GM18870 (cell line): ENCODE results near the gene FTO.

ENCODE experiments used
- ATAC-seq: cut with Tn5 transposase; IDR thresholded peaks from one replicate; pipeline ENCODE4 v1.9.1; 2021; ENCODE audit warnings: moderate library complexity; ENCODE audit not compliant: unreplicated experiment

FTO gene

GRCh38 chr16:53925107-53925410, 221.1 kb downstream of the FTO start:
- ATAC-seq: no peak

GRCh38 chr16:53925526-53925925, 221.6 kb downstream of the FTO start:
- ATAC-seq: no peak

- ATAC-seq: no peak
Measured at GRCh38 chr16:53926209-53926608, 222.3 kb downstream of the FTO start.

GRCh38 chr16:53932975-53933374, 229.0 kb downstream of the FTO start:
- ATAC-seq: no peak

- no peak for ATAC-seq
Measured at GRCh38 chr16:53933407-53933806, 229.5 kb downstream of the FTO start.

DNA sequence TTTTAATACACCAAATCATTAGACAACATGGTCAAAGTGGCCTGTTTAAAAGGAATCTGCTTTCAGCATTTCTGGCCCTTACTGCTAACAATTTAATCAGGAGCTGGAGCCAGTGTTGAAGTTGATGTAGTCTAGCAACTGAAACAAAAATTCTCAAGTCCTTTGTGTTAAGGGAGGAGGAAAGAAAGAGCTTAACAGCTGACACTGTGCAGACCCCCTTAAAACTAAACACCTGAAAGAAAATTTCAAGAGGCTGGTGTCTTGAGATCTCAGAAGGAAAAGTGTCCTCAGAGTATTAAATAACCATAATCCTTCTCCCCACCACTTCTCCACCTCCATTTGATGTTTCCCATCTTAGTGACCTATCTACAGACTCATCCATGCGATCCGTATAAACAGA, 232.1 kb downstream of the FTO start:
- no peak for ATAC-seq

GRCh38 chr16:53936529-53936928, 232.6 kb downstream of the FTO start:
- no peak for ATAC-seq

- no peak for ATAC-seq
Measured at GRCh38 chr16:53937161-53937880, 233.4 kb downstream of the FTO start.

DNA sequence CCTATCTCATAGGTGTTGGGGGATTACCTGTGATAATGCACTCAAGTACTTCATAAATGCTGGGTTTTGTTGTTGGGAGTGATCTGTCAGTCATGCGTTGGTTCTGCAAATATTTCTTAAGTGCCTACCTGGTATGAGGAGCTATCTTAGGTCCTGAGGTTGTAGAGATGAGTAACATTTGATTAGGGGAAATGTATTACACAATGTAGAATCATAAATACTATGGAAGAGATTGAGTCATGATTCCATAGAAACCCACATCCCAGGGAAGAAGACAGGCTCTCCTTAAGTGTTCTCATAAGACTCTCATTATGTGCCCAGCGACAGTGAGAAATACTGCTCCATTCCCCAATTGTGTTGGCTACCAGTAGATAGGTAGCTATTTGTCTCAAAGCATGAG, 240.1 kb downstream of the FTO start:
- ATAC-seq: no peak

GRCh38 chr16:53945996-53946395, 242.0 kb downstream of the FTO start:
- ATAC-seq: no peak

- no peak for ATAC-seq
Measured at GRCh38 chr16:53946746-53947386, 242.9 kb downstream of the FTO start.

DNA sequence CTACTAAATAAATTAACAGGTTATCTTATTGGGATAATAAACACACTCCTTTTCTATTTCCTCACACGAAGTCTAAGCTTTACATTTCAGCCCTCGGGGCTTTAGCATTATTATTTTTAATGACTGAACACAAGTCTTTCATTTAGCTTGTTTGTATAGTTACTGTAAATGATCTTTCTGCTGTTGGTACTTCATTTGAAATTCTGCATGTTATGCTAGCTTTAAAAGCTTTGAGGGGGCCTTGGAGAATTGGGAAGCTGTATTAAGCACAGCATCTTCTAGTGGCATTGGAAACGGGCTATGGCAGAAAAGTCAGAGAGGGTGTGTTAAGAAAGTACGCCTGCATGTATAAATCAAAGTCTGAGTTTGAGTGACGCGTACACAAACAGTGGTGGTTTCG, 243.7 kb downstream of the FTO start:
- ATAC-seq: no peak

- ATAC-seq: no peak
Measured at GRCh38 chr16:53948326-53948725, 244.4 kb downstream of the FTO start.

DNA sequence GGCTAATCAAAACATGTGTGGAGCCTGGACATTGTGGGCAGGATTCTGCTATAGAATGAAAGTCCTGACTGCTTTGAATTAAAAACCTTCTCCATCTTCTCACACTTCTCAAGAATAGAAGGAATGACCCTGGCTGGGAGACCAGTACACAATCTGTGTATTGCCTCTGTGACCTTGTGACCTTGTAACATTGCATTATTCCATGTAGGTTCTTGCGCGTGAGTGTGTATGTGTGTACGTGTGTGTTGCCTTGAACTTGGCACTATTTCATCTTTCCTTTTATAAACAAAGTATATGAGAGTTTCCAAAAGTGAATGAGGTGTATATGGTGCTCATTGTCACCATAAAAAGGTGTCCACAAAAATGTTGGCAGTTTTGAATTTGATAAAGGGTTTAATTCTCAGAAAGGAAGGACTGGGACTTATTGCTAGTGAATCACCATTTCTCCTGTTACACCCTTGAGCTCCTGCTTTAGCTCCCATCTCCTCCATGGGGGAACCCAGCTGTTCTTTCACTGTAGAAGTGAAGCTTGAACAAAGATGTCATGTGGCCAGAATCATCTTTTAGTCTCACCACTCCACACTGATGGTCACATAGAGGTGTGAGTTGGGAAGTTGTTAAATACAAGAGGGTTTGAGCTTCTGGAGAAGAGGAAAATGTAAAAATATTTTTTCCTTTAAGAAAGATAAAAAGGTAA, 244.9 kb downstream of the FTO start:
- no peak for ATAC-seq

- no peak for ATAC-seq
Measured at GRCh38 chr16:53949715-53950410, 245.9 kb downstream of the FTO start.

- ATAC-seq: no peak
Measured at GRCh38 chr16:53950677-53951076, 246.7 kb downstream of the FTO start.

DNA sequence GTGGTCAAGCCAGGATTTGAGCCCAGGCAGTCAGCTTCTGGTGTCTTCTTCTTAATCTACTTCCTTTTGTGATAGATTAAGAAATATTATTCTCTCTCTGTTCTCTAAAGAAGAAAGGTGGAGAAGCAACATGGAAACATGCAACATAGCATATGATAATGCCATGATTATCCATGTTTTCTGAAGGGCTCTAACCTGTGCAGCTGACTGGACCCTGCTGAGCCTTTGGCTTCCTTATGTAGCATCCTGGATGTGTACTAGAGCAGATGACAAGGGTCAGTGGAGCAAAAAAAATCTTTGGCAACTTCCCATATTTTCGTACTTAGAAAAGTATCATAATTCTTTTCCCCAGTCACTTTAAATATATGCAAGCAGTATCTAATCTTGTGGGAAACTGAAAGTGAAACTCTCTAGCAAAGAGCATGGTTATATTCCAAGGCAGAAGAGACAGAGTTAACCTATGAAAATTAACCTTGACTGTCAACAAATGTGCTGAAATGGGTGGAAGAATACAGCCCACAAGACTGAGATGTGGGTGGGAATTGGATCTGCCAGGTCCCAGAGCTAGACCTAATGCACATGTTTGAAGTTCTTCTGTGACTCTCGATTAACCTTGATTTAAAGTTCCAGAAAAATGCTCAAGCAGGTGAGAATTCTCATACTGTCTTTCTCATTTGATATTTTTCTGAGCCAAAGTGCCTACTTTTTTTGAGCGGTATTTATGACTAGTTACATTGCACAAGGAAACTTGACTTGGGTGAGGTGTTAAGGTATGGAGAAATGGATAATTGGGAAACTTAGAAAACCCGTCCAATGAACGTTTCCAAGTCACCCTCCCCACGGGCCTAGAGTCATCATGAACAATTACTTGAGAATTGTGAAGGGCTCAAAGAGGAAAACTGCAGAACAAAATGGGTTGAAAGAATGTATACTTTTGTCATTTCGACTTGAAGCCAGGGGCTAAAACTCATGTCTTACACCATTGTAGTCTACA, 248.6 kb downstream of the FTO start:
- ATAC-seq: peak; percentile 66

DNA sequence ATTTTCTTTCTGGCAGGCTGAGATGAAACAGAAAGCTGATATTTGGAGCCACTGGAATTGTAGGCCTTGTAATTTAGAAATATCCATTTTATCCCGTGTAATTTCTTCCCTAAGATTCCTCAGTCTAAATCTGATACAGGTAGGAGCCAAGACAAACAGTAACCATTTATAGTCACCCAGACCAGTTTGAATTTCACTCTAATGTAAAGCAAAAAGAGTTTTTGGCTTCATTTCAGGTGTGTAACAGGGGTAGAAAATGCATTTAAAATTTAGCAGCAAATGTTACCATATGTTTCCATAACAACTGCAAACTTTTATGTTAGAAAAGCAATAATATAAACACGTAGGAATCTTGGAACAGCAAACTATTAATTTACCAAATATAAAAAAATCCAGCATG, 249.4 kb downstream of the FTO start:
- no peak for ATAC-seq

- no peak for ATAC-seq
Measured at GRCh38 chr16:53955221-53955875, 251.4 kb downstream of the FTO start.

DNA sequence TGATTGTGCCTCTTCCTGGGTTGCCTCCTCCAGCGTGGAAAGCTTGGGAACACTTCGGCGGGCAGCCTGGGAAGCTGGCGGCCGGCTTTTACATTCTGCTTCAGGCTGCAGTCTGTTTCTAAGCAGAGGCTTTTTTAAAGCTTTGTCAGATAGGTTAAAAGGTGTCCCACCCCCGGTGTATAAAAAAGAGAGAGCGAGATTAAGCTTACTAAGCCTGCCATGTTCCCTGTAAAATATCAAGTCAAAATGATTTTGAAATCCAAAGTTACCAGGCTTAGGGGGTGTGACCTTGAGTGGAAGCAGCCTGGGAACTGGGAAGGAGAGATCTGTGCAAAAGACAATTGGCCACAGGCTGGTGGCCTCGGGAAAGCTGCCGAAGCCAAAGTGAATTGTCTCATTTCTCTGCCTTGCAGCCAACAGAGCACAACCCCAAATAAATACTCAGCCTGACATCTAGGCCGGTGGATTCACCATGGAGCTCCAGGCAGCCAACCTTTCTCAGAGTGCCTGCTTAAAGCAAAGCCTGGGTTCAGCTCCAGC, 254.5 kb downstream of the FTO start:
- ATAC-seq: no peak
